K562 (cell line): Measurements from ENCODE around the gene PMCH. TPM values are rescaled to one million over a fixed set of nuclear protein-coding genes. Genes with fewer than 3 reads are reported as not detected.

Experiments used
- BRF2 ChIP-seq: IDR thresholded peaks from 3 replicates; pipeline ENCODE4 v1.6.1; 2011; ENCODE audit warnings: borderline replicate concordance, mild to moderate bottlenecking; ENCODE audit not compliant: insufficient read length, insufficient read depth
- CHD7 ChIP-seq: fragments of 200-600 bp; sonication (generic); IDR thresholded peaks from one replicate; pipeline ENCODE4 v1.6.1; 2012; ENCODE audit warnings: mild to moderate bottlenecking, low read depth, low read length, inconsistent platforms
- DPF2 ChIP-seq: fragments of 450-650 bp; IDR thresholded peaks from 2 replicates; pipeline ENCODE4 v1.6.1; 2016
- FOSL1 ChIP-seq: fragments of 200-800 bp; sonication (Bioruptor generic); conservative IDR thresholded peaks from 2 replicates; pipeline ENCODE4 v1.6.1; 2016; ENCODE audit warnings: missing genetic modification characterization, missing compliant biosample characterization
- POLR3G ChIP-seq: IDR thresholded peaks from 2 replicates; pipeline ENCODE4 v1.6.1; 2011; ENCODE audit not compliant: insufficient read length, insufficient replicate concordance; ENCODE audit errors: extremely low read depth
- SIN3B ChIP-seq: fragments of 450-650 bp; IDR thresholded peaks from 2 replicates; pipeline ENCODE4 v1.6.1; 2017; ENCODE audit warnings: low read depth, mild to moderate bottlenecking, moderate library complexity
- SMARCA4 ChIP-seq: fragments of 450-650 bp; IDR thresholded peaks from 2 replicates; pipeline ENCODE4 v1.6.1; 2016
- ZNF197 ChIP-seq: fragments of 200-800 bp; sonication (Bioruptor generic); IDR thresholded peaks from 2 replicates; pipeline ENCODE4 v1.6.1; 2016; ENCODE audit warnings: low read depth, missing genetic modification characterization, missing compliant biosample characterization
- ZNF696 ChIP-seq: fragments of 250-450 bp; sonication (Bioruptor Pico); conservative IDR thresholded peaks from 2 replicates; pipeline ENCODE4 v1.4.0; 2020; ENCODE audit warnings: mild to moderate bottlenecking, moderate library complexity
- polyA plus RNA-seq, 8 experiments: library from polyadenylated mRNA; depleted of rRNA in 4 of 8; stranded (reverse) in 5 of 8; unstranded in 3 of 8; fragments of >200 nt; fragmentation: Nextera tagmentation in 2 of 8; fragmentation: Illumina TruSeq in 1 of 8; extraction: Ambion mirVana in 2 of 8; extraction: Trizol in 1 of 8; gene quantifications; 2 replicates each; pipeline versions ENCODE4 v1.2.1 to v1.2.3, GENCODE V29; 2011 to 2014; ENCODE audit warnings: inconsistent platforms in 1 of 8, missing spikeins in 1 of 8
- total RNA-seq, 7 experiments: library from RNA; depleted of rRNA in 6 of 7; stranded (reverse); fragments of >200 nt in 6 of 7; fragmentation: Illumina TruSeq in 2 of 7; extraction: Trizol in 2 of 7; gene quantifications; 2 replicates each; pipeline versions ENCODE4 v1.2.1 to v1.2.3, GENCODE V29; 2011 to 2021; ENCODE audit warnings: low replicate concordance in 1 of 7
- TF ChIP-seq, protein P1 (sequence below), 2 experiments: fragments of 150-350 bp in 1 of 2; IDR thresholded peaks; 2 replicates each; pipeline ENCODE4 v1.6.1; 2012 to 2016; ENCODE audit warnings: low read depth in 2 of 2, low read length in 2 of 2, mild to moderate bottlenecking in 1 of 2, moderate library complexity in 1 of 2
- TF ChIP-seq, protein P2 (sequence below): fragments of 250-450 bp; sonication (Bioruptor Pico); IDR thresholded peaks from 2 replicates; pipeline ENCODE4 v1.8.0; 2022; ENCODE audit warnings: inconsistent platforms, mild to moderate bottlenecking, moderate library complexity, borderline replicate concordance

PMCH gene
- total and polyA plus RNA-seq, 9 of the 15 experiments (the other 6 are each of a cell fraction or from before 2014, with no cell fraction given), result 0.10 to 0.20 TPM; not detected in 7

DNA sequence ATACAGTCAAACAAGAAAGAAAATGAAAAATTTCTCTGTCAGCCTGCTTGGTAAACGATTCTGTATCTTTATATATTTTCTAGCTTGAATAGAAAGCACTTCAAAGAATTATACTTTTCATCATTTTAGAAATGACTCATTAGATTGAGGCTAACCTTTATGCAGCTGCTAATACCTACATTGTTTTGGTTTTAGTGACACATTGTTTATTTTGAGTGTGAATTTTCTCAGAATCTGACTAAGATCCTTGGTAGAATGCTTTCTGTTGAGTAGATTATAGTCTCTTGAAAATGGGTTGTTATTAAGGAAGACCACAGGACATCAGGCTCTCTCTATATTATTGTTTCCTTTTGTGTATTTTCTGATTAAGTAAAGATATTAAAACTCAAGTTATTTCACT lies at the start of gene PMCH (continued):
- TF ChIP-seq CHD7 (no peak), FOSL1 (tag) (peak; percentile 62), DPF2 (peak; percentile 29; the same call in 1 of the 2 replicates), SIN3B (no peak), POLR3G (no peak), ZNF197 (CRISPR knock-in tag) (no peak), BRF2 (no peak), ZNF696 (CRISPR knock-in tag) (no peak), SMARCA4 (peak; percentile 61; the same call in 1 of the 2 replicates)
- TF ChIP-seq, protein P1, sequence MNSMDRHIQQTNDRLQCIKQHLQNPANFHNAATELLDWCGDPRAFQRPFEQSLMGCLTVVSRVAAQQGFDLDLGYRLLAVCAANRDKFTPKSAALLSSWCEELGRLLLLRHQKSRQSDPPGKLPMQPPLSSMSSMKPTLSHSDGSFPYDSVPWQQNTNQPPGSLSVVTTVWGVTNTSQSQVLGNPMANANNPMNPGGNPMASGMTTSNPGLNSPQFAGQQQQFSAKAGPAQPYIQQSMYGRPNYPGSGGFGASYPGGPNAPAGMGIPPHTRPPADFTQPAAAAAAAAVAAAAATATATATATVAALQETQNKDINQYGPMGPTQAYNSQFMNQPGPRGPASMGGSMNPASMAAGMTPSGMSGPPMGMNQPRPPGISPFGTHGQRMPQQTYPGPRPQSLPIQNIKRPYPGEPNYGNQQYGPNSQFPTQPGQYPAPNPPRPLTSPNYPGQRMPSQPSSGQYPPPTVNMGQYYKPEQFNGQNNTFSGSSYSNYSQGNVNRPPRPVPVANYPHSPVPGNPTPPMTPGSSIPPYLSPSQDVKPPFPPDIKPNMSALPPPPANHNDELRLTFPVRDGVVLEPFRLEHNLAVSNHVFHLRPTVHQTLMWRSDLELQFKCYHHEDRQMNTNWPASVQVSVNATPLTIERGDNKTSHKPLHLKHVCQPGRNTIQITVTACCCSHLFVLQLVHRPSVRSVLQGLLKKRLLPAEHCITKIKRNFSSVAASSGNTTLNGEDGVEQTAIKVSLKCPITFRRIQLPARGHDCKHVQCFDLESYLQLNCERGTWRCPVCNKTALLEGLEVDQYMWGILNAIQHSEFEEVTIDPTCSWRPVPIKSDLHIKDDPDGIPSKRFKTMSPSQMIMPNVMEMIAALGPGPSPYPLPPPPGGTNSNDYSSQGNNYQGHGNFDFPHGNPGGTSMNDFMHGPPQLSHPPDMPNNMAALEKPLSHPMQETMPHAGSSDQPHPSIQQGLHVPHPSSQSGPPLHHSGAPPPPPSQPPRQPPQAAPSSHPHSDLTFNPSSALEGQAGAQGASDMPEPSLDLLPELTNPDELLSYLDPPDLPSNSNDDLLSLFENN (IDR thresholded peaks at IDR 0.05; ENCODE audit: low read depth in 2 of 2, low read length in 2 of 2), result no peak
- TF ChIP-seq, protein P2, sequence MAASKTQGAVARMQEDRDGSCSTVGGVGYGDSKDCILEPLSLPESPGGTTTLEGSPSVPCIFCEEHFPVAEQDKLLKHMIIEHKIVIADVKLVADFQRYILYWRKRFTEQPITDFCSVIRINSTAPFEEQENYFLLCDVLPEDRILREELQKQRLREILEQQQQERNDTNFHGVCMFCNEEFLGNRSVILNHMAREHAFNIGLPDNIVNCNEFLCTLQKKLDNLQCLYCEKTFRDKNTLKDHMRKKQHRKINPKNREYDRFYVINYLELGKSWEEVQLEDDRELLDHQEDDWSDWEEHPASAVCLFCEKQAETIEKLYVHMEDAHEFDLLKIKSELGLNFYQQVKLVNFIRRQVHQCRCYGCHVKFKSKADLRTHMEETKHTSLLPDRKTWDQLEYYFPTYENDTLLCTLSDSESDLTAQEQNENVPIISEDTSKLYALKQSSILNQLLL, result no peak
